Glutamatergic neuron (in vitro differentiated cells): ENCODE measurements around the gene NHSL2. TPM values are rescaled to one million over a fixed set of nuclear protein-coding genes. Genes with fewer than 3 reads are reported as not detected.

Experiments used
- DNase-seq: peaks from one replicate; pipeline ENCODE4 v3.0.0; 2022
- H3K27ac Mint-ChIP-seq: one replicate; pipeline ENCODE4 v1.8.0; 2020; ENCODE audit warnings: mild to moderate bottlenecking, mixed read lengths, inconsistent platforms; ENCODE audit not compliant: unreplicated experiment
- H3K27me3 Mint-ChIP-seq: one replicate; pipeline ENCODE4 v1.8.0; 2020; ENCODE audit warnings: mild to moderate bottlenecking, moderate library complexity, mixed read lengths, inconsistent platforms; ENCODE audit not compliant: unreplicated experiment
- H3K36me3 Mint-ChIP-seq: one replicate; pipeline ENCODE4 v1.8.0; 2020; ENCODE audit warnings: mild to moderate bottlenecking, mixed read lengths, inconsistent platforms; ENCODE audit not compliant: unreplicated experiment
- H3K4me1 Mint-ChIP-seq: one replicate; pipeline ENCODE4 v1.8.0; 2020; ENCODE audit warnings: mild to moderate bottlenecking, low read depth, mixed read lengths, inconsistent platforms; ENCODE audit not compliant: unreplicated experiment
- H3K4me3 Mint-ChIP-seq: one replicate; pipeline ENCODE4 v1.8.0; 2020; ENCODE audit warnings: mild to moderate bottlenecking, mixed read lengths, inconsistent platforms; ENCODE audit not compliant: unreplicated experiment
- H3K9me3 Mint-ChIP-seq: one replicate; pipeline ENCODE4 v1.8.0; 2020; ENCODE audit warnings: mild to moderate bottlenecking, moderate library complexity, mixed read lengths, inconsistent platforms; ENCODE audit not compliant: unreplicated experiment
- total RNA-seq: library from RNA; stranded (reverse); fragmentation: NEBNext Ultra II Directional; extraction: Animal tissue kit (Norgen Biotek cat#: 25700); gene quantifications from one replicate; pipeline ENCODE4 v1.2.1, GENCODE V29; 2021; ENCODE audit not compliant: unreplicated experiment
- TF ChIP-seq, protein P1 (sequence below): fragments of 200-600 bp; sonication (generic); IDR thresholded peaks from one replicate; pipeline ENCODE4 v1.5.0; 2021; ENCODE audit not compliant: partially characterized antibody, unreplicated experiment

Gene NHSL2
- total RNA-seq, 1 donor from 2014 or later = 7.3 TPM

DNA sequence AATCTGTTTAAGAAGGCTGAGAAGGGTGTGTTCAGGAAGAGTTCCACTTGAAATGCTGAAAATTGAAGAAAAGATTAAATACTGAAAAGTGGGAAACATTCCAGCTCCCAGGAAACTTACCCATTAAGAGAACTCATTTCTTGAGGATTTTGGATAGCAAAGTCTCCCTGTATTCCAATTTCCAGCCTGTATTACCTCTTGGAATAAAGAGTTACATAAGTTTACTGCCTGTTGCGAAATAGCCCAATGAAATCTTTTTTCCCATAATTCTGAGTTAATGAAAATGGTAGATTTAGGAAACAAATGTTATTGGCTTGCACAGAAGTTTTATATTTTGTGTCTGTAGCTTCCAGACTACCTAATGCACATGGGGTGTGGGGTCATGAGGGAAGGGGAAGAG, 12.0 kb downstream of the NHSL2 start:
- Mint-ChIP-seq H3K4me1 (peaks cover 20% of the 10 kb centered on the region), H3K27me3 (no peaks in the 10 kb centered on the region), H3K27ac (no peak overlapping the region), H3K4me3 (no peak overlapping the region), H3K36me3 (no peaks in the 10 kb centered on the region), H3K9me3 (peaks cover 2% of the 10 kb centered on the region)
- TF ChIP-seq, protein P1, sequence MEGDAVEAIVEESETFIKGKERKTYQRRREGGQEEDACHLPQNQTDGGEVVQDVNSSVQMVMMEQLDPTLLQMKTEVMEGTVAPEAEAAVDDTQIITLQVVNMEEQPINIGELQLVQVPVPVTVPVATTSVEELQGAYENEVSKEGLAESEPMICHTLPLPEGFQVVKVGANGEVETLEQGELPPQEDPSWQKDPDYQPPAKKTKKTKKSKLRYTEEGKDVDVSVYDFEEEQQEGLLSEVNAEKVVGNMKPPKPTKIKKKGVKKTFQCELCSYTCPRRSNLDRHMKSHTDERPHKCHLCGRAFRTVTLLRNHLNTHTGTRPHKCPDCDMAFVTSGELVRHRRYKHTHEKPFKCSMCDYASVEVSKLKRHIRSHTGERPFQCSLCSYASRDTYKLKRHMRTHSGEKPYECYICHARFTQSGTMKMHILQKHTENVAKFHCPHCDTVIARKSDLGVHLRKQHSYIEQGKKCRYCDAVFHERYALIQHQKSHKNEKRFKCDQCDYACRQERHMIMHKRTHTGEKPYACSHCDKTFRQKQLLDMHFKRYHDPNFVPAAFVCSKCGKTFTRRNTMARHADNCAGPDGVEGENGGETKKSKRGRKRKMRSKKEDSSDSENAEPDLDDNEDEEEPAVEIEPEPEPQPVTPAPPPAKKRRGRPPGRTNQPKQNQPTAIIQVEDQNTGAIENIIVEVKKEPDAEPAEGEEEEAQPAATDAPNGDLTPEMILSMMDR = no peak
- DNase-seq = no peak

DNA sequence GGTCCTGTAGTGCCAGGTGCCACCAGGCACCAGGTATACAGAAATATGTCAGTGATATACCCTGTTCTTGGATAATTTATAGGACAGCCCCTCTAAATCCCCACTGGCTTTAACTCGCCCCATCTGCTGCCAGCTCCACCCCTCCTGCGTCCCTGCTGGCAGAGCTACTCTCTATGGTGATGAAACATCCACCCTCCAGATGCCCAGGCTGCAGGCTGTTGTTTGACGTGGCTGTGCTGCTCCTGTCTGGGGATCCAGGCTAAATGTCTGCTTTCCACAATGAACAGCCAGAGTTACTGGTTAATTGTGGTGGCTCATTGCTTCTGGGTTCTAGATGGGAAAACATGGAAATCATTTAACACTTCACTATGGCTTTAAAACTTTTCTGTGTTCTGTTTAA, 12.9 kb downstream of the NHSL2 start:
- no peaks in the 10 kb centered on the region for H3K36me3 Mint-ChIP-seq
- peak; percentile 41 for DNase-seq
- peaks cover 19% of the 10 kb centered on the region for H3K4me1 Mint-ChIP-seq
- H3K27ac Mint-ChIP-seq = no peak overlapping the region
- TF ChIP-seq, protein P1 = no peak
- H3K27me3 Mint-ChIP-seq = no peaks in the 10 kb centered on the region
- peaks cover 2% of the 10 kb centered on the region for H3K9me3 Mint-ChIP-seq
- no peak overlapping the region for H3K4me3 Mint-ChIP-seq

DNA sequence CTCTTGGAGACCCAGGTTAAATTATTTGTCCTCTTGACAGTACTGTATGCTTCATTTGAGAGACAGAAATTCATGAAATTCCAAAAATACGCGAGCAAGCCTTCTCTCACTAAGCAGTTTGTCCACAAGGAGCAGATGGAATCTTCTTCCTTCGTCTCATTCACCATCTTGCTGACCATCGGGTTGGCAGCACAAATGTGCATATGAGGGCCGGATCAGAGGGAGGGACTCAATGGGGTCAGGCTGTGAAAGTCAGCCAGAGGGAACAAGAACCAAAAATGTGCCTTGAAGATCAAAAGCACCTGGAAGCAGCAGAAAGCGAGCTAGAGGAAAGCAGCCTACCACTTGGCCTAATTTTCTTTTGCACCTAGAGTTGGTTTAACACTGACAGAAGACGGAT, 16.4 kb downstream of the NHSL2 start:
- Mint-ChIP-seq H3K27ac (no peak overlapping the region), H3K27me3 (no peaks in the 10 kb centered on the region), H3K4me3 (no peak overlapping the region), H3K4me1 (peaks cover 10% of the 10 kb centered on the region), H3K36me3 (no peaks in the 10 kb centered on the region), H3K9me3 (peaks cover 2% of the 10 kb centered on the region)
- no peak for DNase-seq
- TF ChIP-seq, protein P1 = no peak

DNA sequence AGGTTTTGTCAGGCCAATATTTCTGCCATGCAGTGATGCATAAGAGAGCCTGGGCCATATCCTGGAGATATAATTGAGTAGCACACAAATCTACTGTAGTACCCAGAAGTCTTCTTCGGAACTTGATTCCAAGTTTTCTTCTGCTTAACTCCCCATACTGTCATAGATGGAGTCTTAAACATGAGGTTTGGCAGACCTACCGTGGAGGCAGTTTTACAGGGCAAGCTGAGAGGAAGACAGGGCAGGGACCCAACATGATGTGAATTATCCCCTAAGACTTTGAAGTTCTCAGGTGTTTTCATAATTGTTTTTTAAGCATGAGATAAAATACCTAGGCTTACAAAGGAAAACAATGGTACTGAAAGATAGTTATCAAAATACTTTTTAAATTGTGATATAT, 18.2 kb downstream of the NHSL2 start:
- H3K4me3 Mint-ChIP-seq = no peak overlapping the region
- no peak for DNase-seq
- no peaks in the 10 kb centered on the region for H3K9me3 Mint-ChIP-seq
- no peak overlapping the region for H3K27ac Mint-ChIP-seq
- TF ChIP-seq, protein P1 = no peak
- no peaks in the 10 kb centered on the region for H3K27me3 Mint-ChIP-seq
- no peaks in the 10 kb centered on the region for H3K36me3 Mint-ChIP-seq
- peaks cover 6% of the 10 kb centered on the region for H3K4me1 Mint-ChIP-seq

DNA sequence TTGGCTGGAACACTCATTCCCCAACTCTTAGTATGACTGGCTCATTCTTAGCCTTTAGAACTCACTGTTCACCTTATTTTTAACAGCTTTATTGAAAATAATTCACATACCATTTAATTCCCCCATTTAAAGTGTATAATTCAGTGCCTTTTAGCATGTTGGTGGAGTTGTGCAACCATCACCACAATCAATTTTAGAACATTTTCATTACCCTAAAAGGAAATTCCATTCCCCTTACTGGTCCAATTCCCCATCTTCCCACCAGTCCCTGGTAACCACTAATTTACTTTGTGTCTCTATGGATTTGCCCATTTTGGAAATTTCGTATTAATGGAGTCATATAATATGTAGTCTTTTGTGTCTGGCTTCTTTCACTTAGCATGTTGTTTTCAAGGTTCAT, 19.7 kb downstream of the NHSL2 start:
- no peaks in the 10 kb centered on the region for H3K27me3 Mint-ChIP-seq
- peaks cover 11% of the 10 kb centered on the region for H3K4me1 Mint-ChIP-seq
- no peak for DNase-seq
- H3K36me3 Mint-ChIP-seq = no peaks in the 10 kb centered on the region
- TF ChIP-seq, protein P1 = no peak
- H3K27ac Mint-ChIP-seq = no peak overlapping the region
- no peak overlapping the region for H3K4me3 Mint-ChIP-seq
- H3K9me3 Mint-ChIP-seq = no peaks in the 10 kb centered on the region
